ENCODE data around the gene OTOGL.
"Not testable (repeated sequence)": the region's sequence is repeated elsewhere in the genome, so short reads cannot be mapped to it uniquely, and the experiment has no call there.

OTOGL gene

DNA sequence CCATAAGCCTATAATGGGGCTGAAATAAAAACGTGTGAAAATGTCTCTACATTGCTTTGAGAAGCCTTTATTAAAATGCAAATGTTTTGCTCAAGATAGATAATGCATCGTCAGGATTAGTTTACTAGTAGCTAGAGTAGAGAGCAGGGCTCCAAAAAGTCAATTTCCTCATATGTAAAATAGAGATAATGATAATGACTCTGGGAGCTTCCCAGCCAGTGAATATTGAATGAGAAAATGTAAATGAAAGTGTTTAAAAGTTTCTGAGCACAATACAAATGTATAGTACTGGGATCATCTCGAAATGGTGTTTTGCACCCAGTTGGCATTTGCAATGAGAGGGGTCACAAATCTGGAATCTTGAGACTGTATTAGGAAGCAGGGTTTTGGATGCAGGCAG lies 135.3 kb downstream of the OTOGL start:
- Histone ChIP-seq H3K27me3 (no peaks in the 10 kb centered on the region), H3K36me3 (no peaks in the 10 kb centered on the region), H3K27ac (no peak overlapping the region), H3K9me3 (no peaks in the 10 kb centered on the region), H3K4me3 (no peak overlapping the region), H3K4me1 (peaks cover 0 to 12% (median 2%) of the 10 kb centered on the region in 4 donors)
- intact Hi-C loops (cut with DNase I; ENCODE audit: low total_unique reads), result no loop called here
- TF ChIP-seq, protein P1, sequence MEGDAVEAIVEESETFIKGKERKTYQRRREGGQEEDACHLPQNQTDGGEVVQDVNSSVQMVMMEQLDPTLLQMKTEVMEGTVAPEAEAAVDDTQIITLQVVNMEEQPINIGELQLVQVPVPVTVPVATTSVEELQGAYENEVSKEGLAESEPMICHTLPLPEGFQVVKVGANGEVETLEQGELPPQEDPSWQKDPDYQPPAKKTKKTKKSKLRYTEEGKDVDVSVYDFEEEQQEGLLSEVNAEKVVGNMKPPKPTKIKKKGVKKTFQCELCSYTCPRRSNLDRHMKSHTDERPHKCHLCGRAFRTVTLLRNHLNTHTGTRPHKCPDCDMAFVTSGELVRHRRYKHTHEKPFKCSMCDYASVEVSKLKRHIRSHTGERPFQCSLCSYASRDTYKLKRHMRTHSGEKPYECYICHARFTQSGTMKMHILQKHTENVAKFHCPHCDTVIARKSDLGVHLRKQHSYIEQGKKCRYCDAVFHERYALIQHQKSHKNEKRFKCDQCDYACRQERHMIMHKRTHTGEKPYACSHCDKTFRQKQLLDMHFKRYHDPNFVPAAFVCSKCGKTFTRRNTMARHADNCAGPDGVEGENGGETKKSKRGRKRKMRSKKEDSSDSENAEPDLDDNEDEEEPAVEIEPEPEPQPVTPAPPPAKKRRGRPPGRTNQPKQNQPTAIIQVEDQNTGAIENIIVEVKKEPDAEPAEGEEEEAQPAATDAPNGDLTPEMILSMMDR (IDR thresholded peaks at IDR 0.05), result no peak
- no peak for DNase-seq

DNA sequence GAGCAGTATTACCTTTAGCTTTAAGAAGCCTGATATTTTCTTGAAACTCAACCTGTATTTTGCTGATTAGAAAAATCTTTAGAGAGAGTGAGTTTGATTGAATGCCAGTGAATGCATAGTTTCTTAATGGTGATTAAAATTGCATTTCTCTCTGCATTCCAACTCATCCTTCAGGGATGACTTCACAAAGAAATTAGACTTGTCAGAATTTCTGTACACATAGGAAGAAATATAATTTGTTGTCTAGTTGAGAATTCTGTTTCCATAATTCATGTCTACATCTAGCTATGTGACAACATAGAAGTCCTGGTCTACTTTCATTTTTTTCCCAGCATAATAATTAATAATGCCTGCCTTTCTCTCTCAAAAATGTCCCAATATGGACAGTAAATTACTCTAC lies 136.6 kb downstream of the OTOGL start:
- no peaks in the 10 kb centered on the region for H3K9me3 ChIP-seq
- H3K27me3 ChIP-seq, result no peaks in the 10 kb centered on the region
- no peaks in the 10 kb centered on the region for H3K4me1 ChIP-seq
- H3K27ac ChIP-seq, result no peak overlapping the region
- TF ChIP-seq, protein P1 (IDR thresholded peaks at IDR 0.05), result no peak
- DNase-seq, result no peak
- no peak overlapping the region for H3K4me3 ChIP-seq
- intact Hi-C loops (cut with DNase I; ENCODE audit: low total_unique reads), result no loop called here
- no peaks in the 10 kb centered on the region for H3K36me3 ChIP-seq

DNA sequence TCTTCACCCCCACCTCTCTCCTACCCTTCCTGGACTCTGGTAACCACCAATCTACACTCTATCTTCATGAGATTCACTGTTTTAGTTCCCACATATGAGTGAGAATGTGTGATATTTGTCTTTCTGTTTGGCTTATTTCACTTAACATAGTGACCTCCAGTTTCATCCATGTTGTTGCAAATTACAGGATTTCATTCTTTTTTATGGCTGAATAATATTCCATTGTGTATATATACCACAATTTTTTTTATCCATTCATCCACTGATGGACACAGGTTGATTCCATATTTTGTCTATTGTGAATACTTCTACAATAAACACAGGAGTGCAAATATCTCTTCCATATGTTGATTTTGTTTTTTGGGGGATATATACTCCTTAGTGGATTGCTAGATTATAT lies 140.5 kb downstream of the OTOGL start:
- H3K27me3 ChIP-seq, result no peaks in the 10 kb centered on the region
- no peak for DNase-seq
- H3K9me3 ChIP-seq, result no peaks in the 10 kb centered on the region
- H3K27ac ChIP-seq, result no peak overlapping the region
- H3K4me3 ChIP-seq, result no peak overlapping the region
- intact Hi-C loops (cut with DNase I; ENCODE audit: low total_unique reads), result no loop called here
- peaks cover 0 to 19% (median 3%) of the 10 kb centered on the region in 4 donors for H3K4me1 ChIP-seq
- no peaks in the 10 kb centered on the region for H3K36me3 ChIP-seq
- TF ChIP-seq, protein P1 (IDR thresholded peaks at IDR 0.05), result no peak

DNA sequence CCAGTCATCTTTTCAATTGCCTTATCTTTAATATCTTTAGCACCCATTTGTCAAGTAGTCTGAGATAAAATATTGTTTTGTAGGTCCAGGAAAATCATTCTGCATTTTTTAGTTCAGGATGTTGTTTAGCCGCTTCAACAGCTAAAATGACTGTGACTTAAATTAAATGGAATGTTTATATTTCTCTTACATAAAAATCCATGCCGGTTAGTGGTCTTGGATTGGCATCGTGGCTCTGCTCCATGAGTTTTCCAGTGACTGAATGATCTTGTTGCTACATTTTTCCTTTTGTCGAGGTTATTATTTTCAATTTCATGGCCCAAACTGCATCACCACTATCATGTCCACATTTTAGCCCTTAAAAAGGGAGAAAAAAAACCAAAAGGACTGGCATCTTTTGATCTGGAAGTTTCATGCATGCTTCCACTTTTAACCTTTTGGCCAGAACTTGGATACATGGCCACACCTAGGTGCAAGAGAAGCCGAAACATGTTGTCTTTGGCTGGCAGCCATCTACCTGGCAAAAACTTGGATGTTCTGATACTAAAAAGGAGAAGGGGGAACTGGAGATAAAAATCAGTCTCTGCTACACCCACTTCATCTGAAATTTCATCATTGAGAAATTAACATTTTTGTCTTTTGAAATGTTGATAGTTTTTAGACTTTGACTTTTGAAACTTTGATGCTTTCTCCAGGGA lies 142.4 kb downstream of the OTOGL start:
- DNase-seq, result no peak
- no peaks in the 10 kb centered on the region for H3K36me3 ChIP-seq
- H3K4me3 ChIP-seq, result no peak overlapping the region
- peaks cover 0 to 19% (median 3%) of the 10 kb centered on the region in 4 donors for H3K4me1 ChIP-seq
- TF ChIP-seq, protein P1 (IDR thresholded peaks at IDR 0.05), result no peak
- H3K27me3 ChIP-seq, result no peaks in the 10 kb centered on the region
- intact Hi-C loops (cut with DNase I; ENCODE audit: low total_unique reads), result no loop called here
- H3K9me3 ChIP-seq, result no peaks in the 10 kb centered on the region
- peak overlapping the region in 1 of 2 donors; percentile 13 for H3K27ac ChIP-seq

DNA sequence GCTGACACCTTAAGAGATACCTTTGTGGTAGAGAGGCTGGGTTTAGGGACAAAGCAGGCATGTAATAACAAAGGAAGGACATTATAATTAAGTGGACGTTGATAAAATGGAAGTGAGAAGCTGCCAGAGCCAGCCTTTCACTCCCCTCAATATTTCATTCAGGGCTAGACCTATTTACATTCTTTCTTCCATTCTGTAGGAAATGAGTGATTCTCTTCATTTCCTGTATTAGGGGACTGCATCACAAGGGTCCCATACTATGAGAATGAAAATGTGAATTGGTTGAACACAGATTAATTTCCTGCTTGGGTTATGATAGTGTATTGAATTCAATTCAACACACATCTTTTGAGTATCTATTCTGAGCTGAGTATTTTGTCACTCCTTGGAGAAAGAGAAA lies 143.0 kb downstream of the OTOGL start:
- Histone ChIP-seq H3K9me3 (no peaks in the 10 kb centered on the region), H3K4me1 (peaks cover 0 to 19% (median 3%) of the 10 kb centered on the region in 4 donors), H3K27me3 (no peaks in the 10 kb centered on the region), H3K4me3 (no peak overlapping the region), H3K36me3 (no peaks in the 10 kb centered on the region), H3K27ac (no peak overlapping the region)
- no peak for DNase-seq
- TF ChIP-seq, protein P1 (IDR thresholded peaks at IDR 0.05), result no peak
- intact Hi-C loops (cut with DNase I; ENCODE audit: low total_unique reads), result no loop called here

DNA sequence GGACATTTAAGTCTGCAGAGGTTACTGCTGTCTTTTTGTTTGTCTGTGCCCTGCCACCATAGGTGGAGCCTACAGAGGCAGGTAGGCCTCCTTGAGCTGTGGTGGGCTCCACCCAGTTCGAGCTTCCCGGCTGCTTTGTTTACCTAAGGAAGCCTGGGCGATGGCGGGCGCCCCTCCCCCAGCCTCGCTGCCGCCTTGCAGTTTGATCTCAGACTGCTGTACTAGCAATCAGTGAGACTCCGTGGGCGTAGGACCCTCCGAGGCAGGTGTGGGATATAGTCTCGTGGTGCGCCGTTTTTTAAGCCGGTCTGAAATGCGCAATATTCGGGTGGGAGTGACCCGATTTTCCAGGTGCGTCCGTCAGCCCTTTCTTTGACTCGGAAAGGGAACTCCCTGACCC lies 150.2 kb downstream of the OTOGL start:
- H3K27me3 ChIP-seq; DNase-seq; H3K4me1 ChIP-seq; intact Hi-C loops (cut with DNase I; ENCODE audit: low total_unique reads); H3K36me3 ChIP-seq; H3K27ac ChIP-seq; H3K4me3 ChIP-seq; H3K9me3 ChIP-seq: not testable (repeated sequence)

All from tibial artery (tissue), 4 donors.